Kidney (tissue), 14 donors: ENCODE data around the gene SEH1L. TPM values are rescaled to one million over a fixed set of nuclear protein-coding genes. Genes with fewer than 3 reads are reported as not detected.

Experiments used
- DNase-seq, 5 donors: peaks; one replicate each; pipeline ENCODE4 v3.0.0-alpha.2; 2013 to 2020
- FAIRE-seq: peaks from 2 replicates; lab custom pipeline; 2012; peaks lifted over from hg19 to GRCh38; lab: Jason Lieb, UNC
- H3K27ac ChIP-seq, 2 donors: one replicate each; pipeline ENCODE4 v1.7.0; 2013; ENCODE audit warnings: low read depth in 2 of 2, low read length in 2 of 2, inconsistent platforms in 1 of 2
- H3K27me3 ChIP-seq: one replicate; pipeline ENCODE4 v1.7.1; 2013; ENCODE audit warnings: low read length, inconsistent platforms; ENCODE audit not compliant: control insufficient read depth, insufficient read depth
- H3K36me3 ChIP-seq, 3 donors: one replicate each; pipeline versions ENCODE4 v1.7.0 to v1.7.1; 2013; ENCODE audit warnings: low read length in 3 of 3, control low read depth in 1 of 3, inconsistent platforms in 1 of 3; ENCODE audit not compliant: insufficient read depth in 3 of 3, control insufficient read depth in 2 of 3
- H3K4me1 ChIP-seq, 3 donors: one replicate each; pipeline versions ENCODE4 v1.7.0 to v1.7.1; 2013; ENCODE audit warnings: low read length in 3 of 3, inconsistent platforms in 1 of 3, low read depth in 1 of 3; ENCODE audit not compliant: control insufficient read depth in 2 of 3, insufficient read depth in 2 of 3
- H3K4me3 ChIP-seq, 3 donors: one replicate each; pipeline versions ENCODE4 v1.7.0 to v1.8.1; 2013; ENCODE audit warnings: low read length in 3 of 3, control low read depth in 1 of 3, inconsistent platforms in 1 of 3
- H3K9ac ChIP-seq, 3 donors: one replicate each; pipeline versions ENCODE4 v1.7.0 to v1.7.1; 2013; ENCODE audit warnings: low read length in 3 of 3, control low read depth in 1 of 3, inconsistent platforms in 1 of 3
- H3K9me3 ChIP-seq, 3 donors: one replicate each; pipeline versions ENCODE4 v1.7.0 to v1.7.1; 2013; ENCODE audit warnings: low read length in 3 of 3, control low read depth in 1 of 3, inconsistent platforms in 1 of 3; ENCODE audit not compliant: control insufficient read depth in 2 of 3, insufficient read depth in 1 of 3
- intact Hi-C: fragments of 100-400 bp; cut with DNase I; formaldehyde crosslinking; loops from one replicate; pipeline ENCODE4 v1.11.1; 2022
- polyA plus RNA-seq: library from polyadenylated mRNA; stranded (reverse); fragments of 350-450 nt; fragmentation: Illumina TruSeq; extraction: RNeasy Lipid Tissue Mini Kit (QIAGEN cat#74804); gene quantifications from one replicate; pipeline ENCODE4 v1.2.3, GENCODE V29; 2014; ENCODE audit warnings: low read depth, low replicate concordance; ENCODE audit not compliant: insufficient read depth
- total RNA-seq: library from RNA; stranded (reverse); fragmentation: NEBNext Ultra II Directional; extraction: Animal tissue kit (Norgen Biotek cat#: 25700); gene quantifications from one replicate; pipeline ENCODE4 v1.2.1, GENCODE V29; 2021
- TF ChIP-seq, protein P1 (sequence below): IDR thresholded peaks from 3 replicates; pipeline ENCODE4 v1.5.1; 2012; ENCODE audit warnings: mild to moderate bottlenecking, moderate library complexity, borderline replicate concordance; ENCODE audit not compliant: insufficient read depth; ENCODE audit errors: extremely low read depth
- donor health status: control.
- donor health status: control.
- donor health status: control.
- donor health status: control.
- donor health status: control.
- donor health status: DM: yes; HTN: yes; CAD: no.
- donor health status: Normal renal cell carcinoma (clear cell type).

Gene SEH1L
- total and polyA plus RNA-seq, 2 donors from 2014 or later: 15.8 to 43.3 TPM

DNA sequence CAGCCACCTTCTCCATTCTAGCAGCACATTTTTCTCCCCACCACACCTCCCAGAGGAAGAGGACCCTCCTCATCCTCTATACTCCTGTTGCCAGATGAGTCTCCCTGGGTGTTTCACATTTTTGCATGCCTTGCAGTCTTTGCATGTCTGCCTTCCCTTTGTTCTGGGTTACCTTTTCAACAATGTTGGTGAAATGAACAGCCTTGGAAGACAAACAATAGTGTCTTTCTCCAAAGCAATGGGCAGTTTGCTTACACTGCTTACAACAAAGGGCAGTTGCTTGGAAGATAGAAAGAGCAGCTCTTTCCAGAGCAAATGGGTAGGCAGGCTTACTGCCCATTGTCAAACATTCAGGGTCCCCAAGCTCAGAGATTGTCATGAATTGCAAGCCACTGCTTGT, 14.5 kb upstream of the SEH1L start:
- no peaks in the 10 kb centered on the region for H3K27me3 ChIP-seq
- H3K4me1 ChIP-seq: no peaks in the 10 kb centered on the region
- no peaks in the 10 kb centered on the region for H3K36me3 ChIP-seq
- DNase-seq (no peak), FAIRE-seq (no peak)
- intact Hi-C loops: loop anchor here (2.0 kb wide), 1 partner anchor 205 kb away; no protein-coding TSS in a partner anchor
- TF ChIP-seq, protein P1, sequence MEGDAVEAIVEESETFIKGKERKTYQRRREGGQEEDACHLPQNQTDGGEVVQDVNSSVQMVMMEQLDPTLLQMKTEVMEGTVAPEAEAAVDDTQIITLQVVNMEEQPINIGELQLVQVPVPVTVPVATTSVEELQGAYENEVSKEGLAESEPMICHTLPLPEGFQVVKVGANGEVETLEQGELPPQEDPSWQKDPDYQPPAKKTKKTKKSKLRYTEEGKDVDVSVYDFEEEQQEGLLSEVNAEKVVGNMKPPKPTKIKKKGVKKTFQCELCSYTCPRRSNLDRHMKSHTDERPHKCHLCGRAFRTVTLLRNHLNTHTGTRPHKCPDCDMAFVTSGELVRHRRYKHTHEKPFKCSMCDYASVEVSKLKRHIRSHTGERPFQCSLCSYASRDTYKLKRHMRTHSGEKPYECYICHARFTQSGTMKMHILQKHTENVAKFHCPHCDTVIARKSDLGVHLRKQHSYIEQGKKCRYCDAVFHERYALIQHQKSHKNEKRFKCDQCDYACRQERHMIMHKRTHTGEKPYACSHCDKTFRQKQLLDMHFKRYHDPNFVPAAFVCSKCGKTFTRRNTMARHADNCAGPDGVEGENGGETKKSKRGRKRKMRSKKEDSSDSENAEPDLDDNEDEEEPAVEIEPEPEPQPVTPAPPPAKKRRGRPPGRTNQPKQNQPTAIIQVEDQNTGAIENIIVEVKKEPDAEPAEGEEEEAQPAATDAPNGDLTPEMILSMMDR: no peak
- H3K4me3 ChIP-seq: no peak overlapping the region
- no peak overlapping the region for H3K9ac ChIP-seq
- no peak overlapping the region for H3K27ac ChIP-seq
- no peaks in the 10 kb centered on the region for H3K9me3 ChIP-seq

DNA sequence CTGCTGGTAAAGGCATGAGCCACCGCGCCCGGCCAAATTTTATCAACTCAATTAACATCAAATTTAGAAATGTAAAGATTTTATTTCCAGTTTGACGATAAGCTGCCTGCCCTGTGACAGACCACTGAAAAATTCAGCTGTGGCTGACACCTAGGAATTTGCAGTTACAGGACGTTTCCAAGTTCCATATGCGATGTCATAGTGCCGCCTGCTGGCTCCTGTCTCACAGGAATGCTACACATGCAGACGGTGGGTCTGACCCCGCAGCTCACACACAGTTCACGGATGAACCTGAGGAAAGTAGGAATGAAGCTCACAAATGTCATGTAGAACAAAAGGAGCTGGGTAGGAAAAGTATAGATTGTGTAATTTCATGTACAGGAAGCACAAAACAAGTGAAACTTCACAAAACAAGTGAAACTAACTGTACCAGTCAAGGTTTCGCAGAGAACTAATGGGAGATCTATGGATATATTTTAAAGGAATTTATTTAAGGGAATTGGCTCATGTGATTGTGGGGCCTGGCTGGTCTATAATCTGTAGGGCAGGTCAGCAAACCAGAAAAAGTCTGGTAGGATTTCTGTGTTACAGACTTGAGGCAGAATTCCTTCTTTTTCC, 13.2 kb upstream of the SEH1L start:
- peak; percentile 21 for FAIRE-seq

DNA sequence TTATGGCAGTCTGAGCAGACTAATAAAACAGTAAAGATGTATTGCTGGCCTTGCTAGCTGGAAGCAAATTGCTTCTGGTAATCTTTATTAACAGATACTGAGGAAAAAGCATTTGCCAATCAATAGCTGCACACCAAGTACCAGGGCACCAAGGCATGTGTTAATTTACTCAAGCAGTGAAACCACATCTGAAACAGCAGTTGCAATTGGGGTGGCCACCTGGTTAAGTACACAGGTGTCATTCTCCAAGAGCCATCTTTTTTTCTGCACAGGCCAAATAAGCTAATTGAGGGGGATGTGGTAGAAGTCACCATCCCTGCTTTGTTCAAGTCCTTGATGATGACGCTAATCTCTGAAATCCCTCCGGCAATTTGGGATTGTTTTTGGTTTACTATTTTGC, 8.6 kb upstream of the SEH1L start:
- intact Hi-C loops: no loop called here
- DNase-seq (no peak), FAIRE-seq (no peak)
- H3K9ac ChIP-seq: no peak overlapping the region
- H3K36me3 ChIP-seq: no peaks in the 10 kb centered on the region
- H3K4me3 ChIP-seq: no peak overlapping the region
- no peak overlapping the region for H3K27ac ChIP-seq
- no peaks in the 10 kb centered on the region for H3K4me1 ChIP-seq
- TF ChIP-seq, protein P1: no peak
- no peaks in the 10 kb centered on the region for H3K9me3 ChIP-seq
- H3K27me3 ChIP-seq: no peaks in the 10 kb centered on the region

More for the DNA sequence above, 13.2 kb upstream of the SEH1L start:
- Histone ChIP-seq H3K27me3 (no peaks in the 10 kb centered on the region), H3K4me3 (no peak overlapping the region), H3K36me3 (no peaks in the 10 kb centered on the region), H3K9me3 (no peaks in the 10 kb centered on the region), H3K4me1 (no peaks in the 10 kb centered on the region), H3K27ac (no peak overlapping the region), H3K9ac (no peak overlapping the region)
- intact Hi-C loops: no loop called here
- DNase-seq: peak; percentile 85 to 94 (median 89)
- TF ChIP-seq, protein P1: peak; percentile 98

DNA sequence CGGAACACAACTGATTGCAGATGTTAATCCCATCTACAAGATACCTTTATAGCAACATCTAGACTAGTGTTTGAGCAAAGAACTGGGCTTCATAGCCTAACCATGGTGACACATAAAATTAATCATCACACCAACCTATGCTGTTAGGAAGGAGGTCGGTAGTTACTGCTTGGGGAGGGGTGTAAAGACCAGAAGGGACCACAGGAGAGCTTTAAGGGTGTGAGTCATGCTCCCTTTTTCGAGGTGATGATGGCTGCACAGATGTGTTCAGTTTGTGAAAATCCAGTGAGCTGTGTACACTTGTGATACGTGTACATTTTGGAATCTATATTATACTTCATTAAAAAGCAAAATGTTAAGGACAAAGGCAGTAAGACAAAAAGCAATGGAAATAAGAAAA, 4.6 kb upstream of the SEH1L start:
- H3K36me3 ChIP-seq: no peaks in the 10 kb centered on the region
- H3K4me1 ChIP-seq: peaks cover 3 to 11% (median 3%) of the 10 kb centered on the region in 3 donors
- DNase-seq: no peak
- FAIRE-seq: no peak
- no peak overlapping the region for H3K27ac ChIP-seq
- H3K9ac ChIP-seq: no peak overlapping the region
- intact Hi-C loops: no loop called here
- TF ChIP-seq, protein P1: no peak
- no peaks in the 10 kb centered on the region for H3K9me3 ChIP-seq
- no peaks in the 10 kb centered on the region for H3K27me3 ChIP-seq
- no peak overlapping the region for H3K4me3 ChIP-seq
